GM12878 (cell line): ENCODE data around the gene PI4KA. TPM values are rescaled to one million over a fixed set of nuclear protein-coding genes. Genes with fewer than 3 reads are reported as not detected.

ENCODE experiments used
- CBX3 ChIP-seq: fragments of 200-600 bp; sonication (generic); IDR thresholded peaks from 2 replicates; pipeline ENCODE4 v1.6.1; 2016; ENCODE audit warnings: low read depth, borderline replicate concordance
- CHD2 ChIP-seq: IDR thresholded peaks from 2 replicates; pipeline ENCODE4 v1.6.1; 2011; ENCODE audit warnings: low read depth, low read length, improper control_type of control experiment, borderline replicate concordance
- DPF2 ChIP-seq: fragments of 450-650 bp; IDR thresholded peaks from 2 replicates; pipeline ENCODE4 v1.6.1; 2017; ENCODE audit warnings: mild to moderate bottlenecking
- EGR1 ChIP-seq, 2 experiments: IDR thresholded peaks; 1 replicate in 1 of 2; 2 replicates in 1 of 2; pipeline ENCODE4 v1.6.1; 2011 to 2012; ENCODE audit warnings: low read depth in 2 of 2, low read length in 2 of 2, borderline replicate concordance in 1 of 2, mild to moderate bottlenecking in 1 of 2, moderate library complexity in 1 of 2
- FOXM1 ChIP-seq: IDR thresholded peaks from 2 replicates; pipeline ENCODE4 v1.6.1; 2012; ENCODE audit warnings: low read depth, mild to moderate bottlenecking, inconsistent platforms, low read length, moderate library complexity
- IKZF1 ChIP-seq: fragments of 450-650 bp; conservative IDR thresholded peaks from 2 replicates; pipeline ENCODE4 v1.6.1; 2017; ENCODE audit warnings: antibody characterized with exemption, mild to moderate bottlenecking
- MTA2 ChIP-seq: fragments of 450-650 bp; IDR thresholded peaks from 2 replicates; pipeline ENCODE4 v1.6.1; 2016; ENCODE audit warnings: low read depth, mild to moderate bottlenecking, moderate library complexity
- NBN ChIP-seq: fragments of 450-650 bp; IDR thresholded peaks from 2 replicates; pipeline ENCODE4 v1.6.1; 2016
- PBX3 ChIP-seq: IDR thresholded peaks from 2 replicates; pipeline ENCODE4 v1.6.1; 2011; ENCODE audit warnings: mild to moderate bottlenecking, low read depth, low read length, moderate library complexity; ENCODE audit not compliant: insufficient replicate concordance
- POLR2A ChIP-seq: IDR thresholded peaks from 2 replicates; pipeline ENCODE4 v1.6.1; 2011; ENCODE audit warnings: low read depth, mild to moderate bottlenecking, low read length
- POLR2AphosphoS5 ChIP-seq: IDR thresholded peaks from 2 replicates; pipeline ENCODE4 v1.6.1; 2011; ENCODE audit warnings: mild to moderate bottlenecking, low read length, inconsistent platforms
- RELB ChIP-seq: fragments of 450-650 bp; IDR thresholded peaks from 2 replicates; pipeline ENCODE4 v1.6.1; 2017; ENCODE audit warnings: low read depth, mild to moderate bottlenecking, moderate library complexity
- SRF ChIP-seq, 2 experiments: IDR thresholded peaks; 2 replicates each; pipeline ENCODE4 v1.6.1; 2011; ENCODE audit warnings: low read depth in 2 of 2, low read length in 2 of 2, mild to moderate bottlenecking in 1 of 2, moderate library complexity in 1 of 2
- ZBED1 ChIP-seq: IDR thresholded peaks from 2 replicates; pipeline ENCODE4 v1.6.1; 2016; ENCODE audit warnings: borderline replicate concordance
- ZNF24 ChIP-seq: fragments of 450-650 bp; IDR thresholded peaks from 2 replicates; pipeline ENCODE4 v1.6.1; 2017; ENCODE audit warnings: antibody characterized with exemption, mild to moderate bottlenecking
- ZNF687 ChIP-seq: fragments of 450-650 bp; IDR thresholded peaks from 2 replicates; pipeline ENCODE4 v1.6.1; 2017; ENCODE audit warnings: mild to moderate bottlenecking, moderate library complexity
- polyA plus RNA-seq, 11 experiments: library from polyadenylated mRNA; depleted of rRNA in 4 of 11; unstranded in 6 of 11; stranded (reverse) in 5 of 11; fragments of >200 nt; fragmentation: Nextera tagmentation in 4 of 11; fragmentation: Illumina TruSeq in 1 of 11; extraction: Ambion mirVana in 4 of 11; extraction: Trizol in 1 of 11; gene quantifications; 1 replicate in 1 of 11; 2 replicates in 10 of 11; pipeline versions ENCODE4 v1.2.1 to v1.2.3, GENCODE V29; 2011 to 2016; ENCODE audit warnings: inconsistent platforms in 2 of 11, missing spikeins in 2 of 11, low read depth in 1 of 11
- total RNA-seq, 4 experiments: library from RNA; depleted of rRNA in 3 of 4; stranded (reverse); fragments of >200 nt in 3 of 4; fragmentation: Illumina TruSeq in 1 of 4; extraction: Trizol in 1 of 4; gene quantifications; 2 replicates each; pipeline versions ENCODE4 v1.2.1 to v1.2.3, GENCODE V29; 2013 to 2021
- TF ChIP-seq, protein P1 (sequence below): IDR thresholded peaks from 2 replicates; pipeline ENCODE4 v1.6.1; 2011; ENCODE audit warnings: borderline replicate concordance, low read depth, mild to moderate bottlenecking, moderate library complexity, low read length; ENCODE audit not compliant: insufficient read depth, poor library complexity, severe bottlenecking
- TF ChIP-seq, protein P2 (sequence below): fragments of 450-650 bp; IDR thresholded peaks from 2 replicates; pipeline ENCODE4 v1.6.1; 2017; ENCODE audit warnings: antibody characterized with exemption, mild to moderate bottlenecking, moderate library complexity

PI4KA gene
- total and polyA plus RNA-seq, 10 of the 15 experiments (the other 5 are each of a cell fraction or from before 2014, with no cell fraction given): 4.2 to 78.4 (median 42.1) TPM

- TF ChIP-seq ZNF687: 0 out of 2 replicates have a peak, but pooled peaks have one; percentile 24
- peak; percentile 77 for TF ChIP-seq MTA2
- peak in 1 of 2 experiments; percentile 33; a peak in 1 of 3 replicates for TF ChIP-seq EGR1 (IDR thresholded peaks at IDR 0.05; ENCODE audit: borderline replicate concordance in 1 of 2, low read depth in 2 of 2, low read length in 2 of 2)
- peak; percentile 73; the same call in 1 of the 2 replicates for TF ChIP-seq DPF2
- TF ChIP-seq, protein P1, sequence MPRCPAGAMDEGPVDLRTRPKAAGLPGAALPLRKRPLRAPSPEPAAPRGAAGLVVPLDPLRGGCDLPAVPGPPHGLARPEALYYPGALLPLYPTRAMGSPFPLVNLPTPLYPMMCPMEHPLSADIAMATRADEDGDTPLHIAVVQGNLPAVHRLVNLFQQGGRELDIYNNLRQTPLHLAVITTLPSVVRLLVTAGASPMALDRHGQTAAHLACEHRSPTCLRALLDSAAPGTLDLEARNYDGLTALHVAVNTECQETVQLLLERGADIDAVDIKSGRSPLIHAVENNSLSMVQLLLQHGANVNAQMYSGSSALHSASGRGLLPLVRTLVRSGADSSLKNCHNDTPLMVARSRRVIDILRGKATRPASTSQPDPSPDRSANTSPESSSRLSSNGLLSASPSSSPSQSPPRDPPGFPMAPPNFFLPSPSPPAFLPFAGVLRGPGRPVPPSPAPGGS: peak; percentile 71
- 0 out of 2 replicates have a peak, but pooled peaks have one; percentile 41 for TF ChIP-seq NBN
- no peak for TF ChIP-seq CHD2
- TF ChIP-seq RELB: peak; percentile 80
- peak; percentile 63; the same call in 1 of the 2 replicates for TF ChIP-seq FOXM1
- peak; percentile 47; the same call in 1 of the 2 replicates for TF ChIP-seq POLR2AphosphoS5
- TF ChIP-seq SRF (IDR thresholded peaks at IDR 0.05; ENCODE audit: low read depth in 2 of 2, low read length in 2 of 2): peak in 1 of 2 experiments; percentile 83; a peak in 2 of 4 replicates
- no peak for TF ChIP-seq ZBED1
- TF ChIP-seq ZNF24: no peak
- peak; percentile 10 for TF ChIP-seq PBX3
- no peak for TF ChIP-seq POLR2A
- TF ChIP-seq, protein P2, sequence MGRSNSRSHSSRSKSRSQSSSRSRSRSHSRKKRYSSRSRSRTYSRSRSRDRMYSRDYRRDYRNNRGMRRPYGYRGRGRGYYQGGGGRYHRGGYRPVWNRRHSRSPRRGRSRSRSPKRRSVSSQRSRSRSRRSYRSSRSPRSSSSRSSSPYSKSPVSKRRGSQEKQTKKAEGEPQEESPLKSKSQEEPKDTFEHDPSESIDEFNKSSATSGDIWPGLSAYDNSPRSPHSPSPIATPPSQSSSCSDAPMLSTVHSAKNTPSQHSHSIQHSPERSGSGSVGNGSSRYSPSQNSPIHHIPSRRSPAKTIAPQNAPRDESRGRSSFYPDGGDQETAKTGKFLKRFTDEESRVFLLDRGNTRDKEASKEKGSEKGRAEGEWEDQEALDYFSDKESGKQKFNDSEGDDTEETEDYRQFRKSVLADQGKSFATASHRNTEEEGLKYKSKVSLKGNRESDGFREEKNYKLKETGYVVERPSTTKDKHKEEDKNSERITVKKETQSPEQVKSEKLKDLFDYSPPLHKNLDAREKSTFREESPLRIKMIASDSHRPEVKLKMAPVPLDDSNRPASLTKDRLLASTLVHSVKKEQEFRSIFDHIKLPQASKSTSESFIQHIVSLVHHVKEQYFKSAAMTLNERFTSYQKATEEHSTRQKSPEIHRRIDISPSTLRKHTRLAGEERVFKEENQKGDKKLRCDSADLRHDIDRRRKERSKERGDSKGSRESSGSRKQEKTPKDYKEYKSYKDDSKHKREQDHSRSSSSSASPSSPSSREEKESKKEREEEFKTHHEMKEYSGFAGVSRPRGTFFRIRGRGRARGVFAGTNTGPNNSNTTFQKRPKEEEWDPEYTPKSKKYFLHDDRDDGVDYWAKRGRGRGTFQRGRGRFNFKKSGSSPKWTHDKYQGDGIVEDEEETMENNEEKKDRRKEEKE: no peak
- no peak for TF ChIP-seq CBX3
- peak; percentile 93 for TF ChIP-seq IKZF1
Measured at GRCh38 chr22:20748731-20749428, 109.7 kb downstream of the PI4KA start (continued).
